RPMI7951 (cell line): ENCODE results near the gene PLA1A. TPM values are rescaled to one million over a fixed set of nuclear protein-coding genes. Genes with fewer than 3 reads are reported as not detected.
"Not testable (repeated sequence)": the region's sequence is repeated elsewhere in the genome, so short reads cannot be mapped to it uniquely, and the experiment has no call there.

Experiments
- DNase-seq: peaks from one replicate; pipeline ENCODE4 v3.0.0-alpha.2; 2012; ENCODE audit warnings: low read depth
- total RNA-seq: library from RNA; depleted of rRNA; stranded (reverse); fragments of >200 nt; shearing (Covaris generic); gene quantifications from 2 replicates; pipeline ENCODE4 v1.2.3, GENCODE V29; 2014; rRNA removed

Gene PLA1A, protein sequence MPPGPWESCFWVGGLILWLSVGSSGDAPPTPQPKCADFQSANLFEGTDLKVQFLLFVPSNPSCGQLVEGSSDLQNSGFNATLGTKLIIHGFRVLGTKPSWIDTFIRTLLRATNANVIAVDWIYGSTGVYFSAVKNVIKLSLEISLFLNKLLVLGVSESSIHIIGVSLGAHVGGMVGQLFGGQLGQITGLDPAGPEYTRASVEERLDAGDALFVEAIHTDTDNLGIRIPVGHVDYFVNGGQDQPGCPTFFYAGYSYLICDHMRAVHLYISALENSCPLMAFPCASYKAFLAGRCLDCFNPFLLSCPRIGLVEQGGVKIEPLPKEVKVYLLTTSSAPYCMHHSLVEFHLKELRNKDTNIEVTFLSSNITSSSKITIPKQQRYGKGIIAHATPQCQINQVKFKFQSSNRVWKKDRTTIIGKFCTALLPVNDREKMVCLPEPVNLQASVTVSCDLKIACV
- 0.20 TPM in 1 of 2 replicates, not detected in the other for total RNA-seq

DNA sequence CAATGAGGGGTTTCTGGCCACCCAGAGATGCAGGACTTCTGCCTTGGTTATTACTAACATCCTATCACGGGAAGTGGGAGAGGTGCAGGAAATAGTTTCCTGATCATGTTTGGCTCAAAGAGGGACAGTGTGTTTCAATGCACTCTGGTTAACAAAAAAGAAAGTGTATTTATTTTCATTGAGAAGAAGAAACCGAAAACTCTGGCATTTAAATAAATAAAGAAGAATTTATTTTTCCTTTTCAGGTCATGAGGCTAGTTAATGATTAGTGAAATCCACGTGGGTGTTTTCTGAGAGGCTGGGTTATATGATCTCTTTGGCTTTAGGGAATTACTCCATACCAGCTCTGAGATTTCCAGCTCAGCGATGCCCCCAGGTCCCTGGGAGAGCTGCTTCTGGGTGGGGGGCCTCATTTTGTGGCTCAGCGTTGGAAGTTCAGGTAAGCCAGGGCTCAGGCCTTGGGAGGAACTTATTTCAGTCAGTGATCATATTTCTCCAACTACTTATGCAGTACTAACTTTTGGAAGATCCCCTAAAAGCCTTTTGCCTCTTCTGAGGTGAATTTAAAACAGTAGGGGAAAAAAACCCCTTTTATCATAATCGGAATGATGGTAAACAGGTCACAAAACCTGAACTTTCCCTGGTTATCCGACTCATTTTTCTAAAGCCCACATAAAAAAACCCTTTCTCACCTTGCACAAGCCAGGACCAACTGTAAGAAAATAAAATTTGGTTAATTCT lies at the start of gene PLA1A:
TSS of gene PLA1A (plus strand) at position 338 of the 741 bp plus-strand sequence. CDS start at position 367, 29 bp downstream.
- no peak for DNase-seq

DNA sequence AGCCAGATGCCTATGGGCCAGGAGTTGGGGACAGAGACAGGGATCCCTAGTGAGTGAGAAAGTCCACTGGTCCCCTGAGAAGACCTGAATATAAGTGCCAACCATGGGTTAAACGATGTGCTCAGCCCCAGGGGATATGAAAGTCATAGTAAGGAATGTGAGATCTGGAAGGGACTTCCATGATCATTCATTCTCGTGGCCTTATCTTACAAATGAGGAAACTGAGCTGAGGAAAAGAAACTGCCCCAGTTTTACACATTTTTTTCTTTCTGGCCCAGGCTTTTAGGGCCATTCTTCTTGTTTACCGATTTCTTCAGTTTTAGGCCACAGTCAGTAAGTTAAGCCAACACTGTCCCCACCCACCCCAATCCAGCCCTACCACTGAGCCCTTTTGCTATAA lies 49.3 kb upstream of the PLA1A start:
- DNase-seq = no peak

- DNase-seq = no peak
Observed at GRCh38 chr3:119550192-119550910, 47.3 kb upstream of the PLA1A start.

GRCh38 chr3:119551598-119551997 lies 46.1 kb upstream of the PLA1A start:
- DNase-seq = no peak

DNA sequence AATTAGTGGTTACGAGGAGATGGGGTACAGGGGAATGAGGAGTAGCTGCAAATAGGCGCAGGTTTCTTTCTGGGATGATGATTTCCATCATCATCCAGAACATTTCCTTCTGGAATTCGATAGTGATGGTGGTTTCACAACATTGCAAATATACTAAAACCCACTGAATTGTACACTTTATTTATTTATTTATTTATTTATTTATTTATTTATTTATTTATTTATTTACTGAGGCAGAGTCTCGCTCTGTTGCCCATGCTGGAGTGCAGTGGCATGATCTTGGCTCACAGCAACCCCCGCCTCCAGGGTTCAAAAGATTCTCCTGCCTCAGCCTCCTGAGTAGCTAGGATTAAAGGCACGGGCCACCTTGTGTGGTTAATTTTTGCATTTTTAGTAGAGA lies 44.8 kb upstream of the PLA1A start:
- DNase-seq = not testable (repeated sequence)

- DNase-seq = no peak
Observed at GRCh38 chr3:119553823-119554415, 43.8 kb upstream of the PLA1A start.

DNA sequence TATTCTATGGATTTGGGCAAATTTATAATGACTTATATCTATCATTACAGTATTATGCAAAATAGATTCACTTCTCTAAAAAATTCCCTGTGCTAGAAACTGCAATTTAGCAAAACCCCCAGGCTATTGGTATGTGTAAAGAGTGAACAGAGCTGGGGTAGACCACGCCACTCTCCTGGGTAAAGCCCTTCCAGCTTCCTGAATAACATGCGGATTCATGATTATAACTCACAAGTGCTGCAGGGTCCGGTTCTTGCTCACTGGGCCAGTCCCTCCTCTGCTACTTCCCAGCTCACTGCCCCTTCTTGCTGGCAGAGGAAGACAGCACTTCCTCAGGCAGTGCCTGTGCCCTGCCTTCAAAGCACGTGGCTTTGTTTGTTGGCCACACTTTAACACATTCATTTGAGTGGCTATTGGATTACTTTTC lies 42.4 kb upstream of the PLA1A start:
- DNase-seq = no peak

GRCh38 chr3:119555929-119556328 lies 41.8 kb upstream of the PLA1A start:
- no peak for DNase-seq

GRCh38 chr3:119557192-119557876 lies 40.4 kb upstream of the PLA1A start:
- no peak for DNase-seq

- no peak for DNase-seq
Observed at GRCh38 chr3:119557877-119558269, 39.8 kb upstream of the PLA1A start.

GRCh38 chr3:119558626-119559317 lies 38.9 kb upstream of the PLA1A start:
- no peak for DNase-seq

- peak; percentile 58 for DNase-seq
Observed at GRCh38 chr3:119559441-119559963, 38.2 kb upstream of the PLA1A start, which contains the start of gene CD80. Gene CD80 (minus strand): TSS chr3:119559614. CDS start chr3:119557728, 1,886 bp downstream.

DNA sequence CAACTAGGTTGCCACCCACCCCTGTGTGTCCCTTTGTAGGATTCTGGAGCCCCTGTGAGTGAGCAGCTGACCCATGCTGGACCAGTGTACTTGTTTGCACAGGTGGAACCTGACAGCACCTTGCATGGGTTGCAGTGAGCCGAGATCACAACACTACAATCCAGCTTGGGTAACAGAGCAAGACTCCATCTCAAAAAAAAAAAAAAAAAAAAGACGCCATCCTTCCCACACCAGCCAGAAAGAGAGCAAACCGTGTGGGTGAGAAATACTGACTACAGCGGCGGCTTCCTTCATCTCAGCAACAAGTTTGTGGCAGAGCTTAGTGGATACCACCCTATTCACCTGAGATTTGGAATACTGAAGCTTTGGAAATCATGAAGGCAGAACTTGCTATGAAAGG lies 37.5 kb upstream of the PLA1A start:
- no peak for DNase-seq

DNA sequence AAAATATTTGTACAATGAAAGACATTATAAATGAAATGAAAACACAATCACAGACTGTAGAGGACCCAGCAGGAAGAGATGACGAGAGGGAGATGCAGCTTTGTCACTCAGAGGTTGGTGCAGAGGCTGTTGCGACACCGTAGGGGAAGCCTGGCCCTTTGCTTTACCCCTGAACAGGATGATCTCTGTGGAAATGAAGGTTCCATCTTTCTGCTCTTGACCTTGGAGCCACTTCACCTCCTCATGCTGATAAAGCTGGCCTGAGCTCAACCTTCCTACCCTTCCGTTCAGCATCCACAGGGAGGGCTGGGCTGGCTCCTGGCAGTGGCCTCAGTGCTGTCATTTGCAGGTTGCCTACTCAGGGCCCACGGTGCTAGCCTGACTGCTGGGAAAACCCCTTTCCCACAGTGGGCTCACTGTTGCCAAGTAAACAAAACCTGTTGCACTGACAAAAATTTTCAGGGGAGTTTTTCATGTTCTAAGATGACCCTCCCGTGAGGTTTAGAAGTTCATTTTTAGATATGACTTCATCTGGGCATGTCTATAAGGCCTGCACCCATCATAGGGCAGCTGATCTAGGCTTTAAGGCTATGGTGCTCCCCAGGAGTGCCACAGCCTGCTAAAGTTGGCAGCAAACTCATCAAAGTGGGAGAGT lies 35.3 kb upstream of the PLA1A start:
- DNase-seq = no peak

- not testable (repeated sequence) for DNase-seq
Observed at GRCh38 chr3:119563334-119563733, 34.4 kb upstream of the PLA1A start.

DNA sequence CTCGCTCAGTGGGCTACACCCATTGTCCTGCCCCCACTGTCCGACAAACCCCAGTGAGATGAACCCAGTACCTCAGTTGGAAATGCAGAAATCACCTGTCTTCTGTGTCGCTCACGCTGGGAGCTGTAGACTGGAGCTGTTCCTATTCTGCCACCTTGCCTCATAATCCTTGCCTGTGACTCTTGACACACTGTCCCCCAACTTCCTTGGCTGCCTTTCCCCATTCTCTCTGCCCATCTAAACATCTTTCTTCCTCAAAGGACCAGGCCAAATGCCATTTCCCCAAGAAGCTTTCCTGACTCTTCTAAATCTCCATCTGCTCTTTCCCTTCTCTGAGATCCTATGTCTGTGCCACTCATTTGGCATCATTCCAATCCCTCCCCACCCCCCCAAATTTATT lies 28.5 kb upstream of the PLA1A start:
- DNase-seq = no peak

DNA sequence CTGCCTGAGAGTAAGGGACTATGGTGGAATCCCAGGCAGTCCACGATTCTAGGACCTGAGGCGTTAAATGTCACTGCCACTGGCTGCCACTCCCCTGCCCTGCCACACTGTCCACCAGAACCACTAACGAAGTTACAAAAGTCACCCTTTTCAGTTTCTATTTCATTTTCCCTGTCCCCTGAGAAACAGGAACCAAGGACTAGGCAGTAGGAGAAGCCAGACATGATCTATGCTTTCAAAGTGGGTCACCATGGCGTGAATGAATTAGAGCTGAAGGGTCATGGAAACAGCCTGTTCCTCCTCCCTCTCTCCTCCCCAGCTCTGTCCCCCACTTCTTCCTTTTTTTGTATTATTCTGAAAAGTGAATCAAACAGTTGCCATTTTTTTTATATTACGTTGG lies 27.5 kb upstream of the PLA1A start:
- no peak for DNase-seq

DNA sequence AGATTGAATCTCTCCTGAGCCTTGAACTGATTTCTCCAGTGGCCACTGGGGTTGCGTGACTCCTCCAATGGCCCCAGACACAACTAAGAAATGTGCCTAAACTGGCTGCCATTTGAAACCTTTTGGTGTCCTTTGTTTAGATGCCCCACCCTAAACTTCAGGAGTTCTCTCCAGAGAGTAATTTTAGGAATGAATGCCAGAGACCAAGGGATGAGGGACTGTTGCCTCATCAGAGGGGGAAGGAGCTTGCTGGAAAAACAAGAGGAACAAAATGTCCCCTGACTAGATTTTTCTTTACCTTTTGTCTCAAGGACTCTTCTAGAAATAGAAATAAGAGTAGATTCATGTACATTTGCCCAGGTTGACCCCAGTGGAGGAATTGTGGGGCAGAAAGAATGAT lies 26.5 kb upstream of the PLA1A start:
- no peak for DNase-seq

DNA sequence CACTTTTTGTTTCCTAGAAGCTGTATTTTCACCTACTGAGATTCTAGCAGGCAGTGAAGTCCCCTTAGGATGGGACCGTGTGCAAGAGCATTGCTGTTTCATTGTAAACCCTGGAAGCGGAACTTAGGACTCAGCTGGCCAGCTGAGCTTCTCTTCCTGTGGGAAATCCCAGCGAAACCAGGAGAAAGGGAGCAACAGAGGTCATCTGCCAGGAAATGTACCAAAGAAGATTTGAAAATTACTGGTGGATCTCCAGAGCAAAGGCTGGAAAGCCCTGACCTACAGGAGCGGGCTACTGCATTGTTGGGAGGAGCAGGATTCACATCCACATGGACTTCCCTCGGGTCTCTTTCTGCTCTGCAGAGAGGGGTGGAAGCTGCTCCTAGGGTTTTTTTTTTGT lies 26.0 kb upstream of the PLA1A start:
- no peak for DNase-seq

- no peak for DNase-seq
Observed at GRCh38 chr3:119575507-119575906, 22.2 kb upstream of the PLA1A start.
